IMR-90 (cell line): ENCODE results near the gene MTR.

Experiments used
- CEBPB ChIP-seq: IDR thresholded peaks from 2 replicates; pipeline ENCODE4 v1.6.1; 2012; ENCODE audit warnings: low read depth, low read length, improper control_type of control experiment
- MXI1 ChIP-seq: IDR thresholded peaks from 2 replicates; pipeline ENCODE4 v1.6.1; 2012; ENCODE audit warnings: low read depth, mild to moderate bottlenecking, low read length, moderate library complexity, borderline replicate concordance
- NFE2L2 ChIP-seq: fragments of 150-350 bp; IDR thresholded peaks from 2 replicates; pipeline ENCODE4 v1.6.1; 2016; ENCODE audit warnings: low read depth, mild to moderate bottlenecking, low read length
- POLR2A ChIP-seq: IDR thresholded peaks from 2 replicates; pipeline ENCODE4 v1.6.1; 2012; ENCODE audit warnings: mild to moderate bottlenecking, low read depth, low read length
- RAD21 ChIP-seq: IDR thresholded peaks from 2 replicates; pipeline ENCODE4 v1.6.1; 2012; ENCODE audit warnings: low read length, improper control_type of control experiment
- RFX5 ChIP-seq: IDR thresholded peaks from 2 replicates; pipeline ENCODE4 v1.8.0; 2012; ENCODE audit warnings: low read depth, mild to moderate bottlenecking, low read length, moderate library complexity
- SMC3 ChIP-seq: fragments of 150-350 bp; IDR thresholded peaks from 2 replicates; pipeline ENCODE4 v1.6.1; 2016; ENCODE audit warnings: low read depth, mild to moderate bottlenecking, antibody characterized with exemption, low read length, moderate library complexity
- TF ChIP-seq, protein P1 (sequence below): conservative IDR thresholded peaks from 2 replicates; pipeline ENCODE4 v1.5.1; 2012; ENCODE audit warnings: mild to moderate bottlenecking, low read depth, low read length, improper control_type of control experiment

DNA sequence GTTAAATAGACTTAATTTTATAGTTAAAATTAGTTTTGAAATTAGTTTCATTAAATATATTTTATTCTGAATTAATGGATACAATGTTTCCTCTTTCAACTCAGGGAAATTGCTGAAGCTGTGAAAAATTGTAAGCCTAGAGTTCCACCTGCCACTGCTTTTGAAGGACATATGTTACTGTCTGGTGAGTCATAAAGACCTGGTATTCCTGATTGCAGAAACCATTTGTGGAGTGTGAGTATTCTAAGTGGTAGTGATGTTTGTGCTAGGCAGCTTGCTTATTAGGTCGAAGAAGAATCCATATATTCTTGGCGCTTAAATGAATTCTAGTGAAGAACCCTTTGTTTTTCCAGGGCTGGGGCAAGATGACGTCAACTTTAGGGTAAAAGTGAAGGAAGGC is 34.0 kb downstream of the MTR start:
- TF ChIP-seq, protein P1, sequence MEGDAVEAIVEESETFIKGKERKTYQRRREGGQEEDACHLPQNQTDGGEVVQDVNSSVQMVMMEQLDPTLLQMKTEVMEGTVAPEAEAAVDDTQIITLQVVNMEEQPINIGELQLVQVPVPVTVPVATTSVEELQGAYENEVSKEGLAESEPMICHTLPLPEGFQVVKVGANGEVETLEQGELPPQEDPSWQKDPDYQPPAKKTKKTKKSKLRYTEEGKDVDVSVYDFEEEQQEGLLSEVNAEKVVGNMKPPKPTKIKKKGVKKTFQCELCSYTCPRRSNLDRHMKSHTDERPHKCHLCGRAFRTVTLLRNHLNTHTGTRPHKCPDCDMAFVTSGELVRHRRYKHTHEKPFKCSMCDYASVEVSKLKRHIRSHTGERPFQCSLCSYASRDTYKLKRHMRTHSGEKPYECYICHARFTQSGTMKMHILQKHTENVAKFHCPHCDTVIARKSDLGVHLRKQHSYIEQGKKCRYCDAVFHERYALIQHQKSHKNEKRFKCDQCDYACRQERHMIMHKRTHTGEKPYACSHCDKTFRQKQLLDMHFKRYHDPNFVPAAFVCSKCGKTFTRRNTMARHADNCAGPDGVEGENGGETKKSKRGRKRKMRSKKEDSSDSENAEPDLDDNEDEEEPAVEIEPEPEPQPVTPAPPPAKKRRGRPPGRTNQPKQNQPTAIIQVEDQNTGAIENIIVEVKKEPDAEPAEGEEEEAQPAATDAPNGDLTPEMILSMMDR, result no peak
- TF ChIP-seq POLR2A, result no peak
- TF ChIP-seq MXI1, result no peak
- TF ChIP-seq CEBPB, result no peak
- no peak for TF ChIP-seq SMC3
- no peak for TF ChIP-seq NFE2L2
- no peak for TF ChIP-seq RFX5
- no peak for TF ChIP-seq RAD21
